Measurements from ENCODE around the gene ZBTB7A. TPM values are rescaled to one million over a fixed set of nuclear protein-coding genes. Genes with fewer than 3 reads are reported as not detected.

The ZBTB7A gene
- polyA plus RNA-seq, 2 of the 4 experiments (the other 2 are of a cell fraction): 2.3 to 11.6 TPM

DNA sequence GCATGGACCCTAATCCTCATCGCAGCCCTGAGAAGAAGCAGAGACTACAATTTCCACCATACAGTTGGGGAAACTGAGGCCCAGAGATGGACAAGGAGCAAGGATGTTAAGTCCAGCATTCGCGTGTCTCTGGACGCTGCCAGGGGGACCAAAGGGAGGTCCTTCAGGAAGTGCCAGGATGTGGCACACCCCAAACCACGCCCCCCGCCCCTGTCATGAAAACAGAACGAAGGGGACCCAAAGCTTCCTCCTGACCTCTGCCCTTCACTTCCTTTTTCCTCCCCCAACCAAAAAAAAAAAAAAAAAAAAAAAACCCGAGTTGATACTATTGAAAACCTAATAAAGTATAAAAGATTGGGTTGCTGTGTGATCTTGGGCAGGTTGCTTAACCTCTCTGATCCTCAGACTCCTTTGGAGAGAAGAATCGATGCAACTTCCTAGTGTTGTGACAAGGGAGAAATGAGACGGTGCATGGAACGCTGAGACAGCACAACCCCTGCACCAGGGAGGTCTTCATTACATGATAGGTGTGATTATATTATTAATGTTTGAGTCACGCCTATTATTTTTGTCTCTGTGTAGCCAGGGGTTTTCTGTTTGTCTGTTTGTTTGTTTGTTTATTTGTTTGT is 2.7 kb upstream of the ZBTB7A start:
- ChIA-PET CTCF (no interaction called here), POLR2A (no interaction called here)
- H3K4me2 ChIP-seq: no peak overlapping the region
- FAIRE-seq (no peak), ATAC-seq (no peak), DNase-seq (ENCODE audit: low read depth in 1 of 2, low spot score in 1 of 2) (no peak)
- no peaks in the 10 kb centered on the region for H3K9me3 ChIP-seq
- WGBS (ENCODE audit: missing lambda C conversion rate): 82% methylated on average over 11 of the region's 12 CpGs
- peaks cover 7% of the 10 kb centered on the region for H3K4me1 ChIP-seq
- no peak overlapping the region for H3K4me3 ChIP-seq
- no peak overlapping the region for H3K27ac ChIP-seq
- TF ChIP-seq ZFP36 (IDR thresholded peaks at IDR 0.05; ENCODE audit: borderline replicate concordance, partially characterized antibody): peak; percentile 84
- TF ChIP-seq HDAC2 (IDR thresholded peaks at IDR 0.05): peak; percentile 50; the same call in 1 of the 2 replicates
- TF ChIP-seq, protein P1, sequence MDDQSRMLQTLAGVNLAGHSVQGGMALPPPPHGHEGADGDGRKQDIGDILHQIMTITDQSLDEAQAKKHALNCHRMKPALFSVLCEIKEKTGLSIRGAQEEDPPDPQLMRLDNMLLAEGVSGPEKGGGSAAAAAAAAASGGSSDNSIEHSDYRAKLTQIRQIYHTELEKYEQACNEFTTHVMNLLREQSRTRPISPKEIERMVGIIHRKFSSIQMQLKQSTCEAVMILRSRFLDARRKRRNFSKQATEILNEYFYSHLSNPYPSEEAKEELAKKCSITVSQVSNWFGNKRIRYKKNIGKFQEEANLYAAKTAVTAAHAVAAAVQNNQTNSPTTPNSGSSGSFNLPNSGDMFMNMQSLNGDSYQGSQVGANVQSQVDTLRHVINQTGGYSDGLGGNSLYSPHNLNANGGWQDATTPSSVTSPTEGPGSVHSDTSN (IDR thresholded peaks at IDR 0.05): no peak

DNA sequence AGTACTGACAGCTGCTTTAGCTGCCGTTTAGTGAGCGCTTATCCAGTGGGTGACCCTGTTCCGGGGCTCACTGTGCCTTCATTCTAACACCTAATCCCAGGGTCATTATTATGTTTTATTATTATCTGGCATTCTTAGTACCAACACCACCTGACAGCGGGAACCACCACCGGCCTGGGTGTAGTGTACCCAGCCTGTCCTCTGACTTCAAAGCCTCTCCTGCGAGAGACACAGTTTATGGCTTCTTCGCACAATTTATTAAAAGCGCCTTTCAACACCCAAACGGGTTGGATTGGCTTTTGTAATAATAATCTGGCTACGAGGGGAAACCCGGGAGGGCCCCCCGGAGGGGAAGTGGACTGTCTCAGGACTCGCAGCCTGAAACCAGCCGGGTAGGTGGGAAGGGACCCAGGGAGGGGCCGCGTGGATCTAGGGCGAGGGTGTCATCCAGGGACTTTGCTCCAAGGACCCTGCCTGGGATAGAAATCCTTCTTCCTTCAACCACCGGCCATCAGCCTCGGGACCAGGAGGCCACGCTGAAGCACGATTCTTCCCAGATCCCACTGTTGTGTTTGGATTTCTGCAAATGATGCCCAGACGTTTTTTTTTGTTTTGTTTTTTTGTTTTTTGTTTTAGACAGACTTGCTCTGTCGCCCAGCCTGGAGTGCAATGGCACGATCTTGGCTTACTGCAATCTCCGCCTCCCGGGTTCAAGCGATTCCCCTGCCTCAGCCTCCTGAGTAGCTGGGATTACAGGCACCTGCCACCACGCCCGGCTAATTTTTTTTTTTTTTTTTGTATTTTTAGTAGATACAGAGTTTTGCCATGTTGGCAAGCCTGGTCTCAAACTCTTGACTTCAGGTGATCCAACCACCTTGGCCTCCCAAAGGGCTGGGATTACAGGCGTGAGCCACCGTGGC is 1.6 kb upstream of the ZBTB7A start:
- ChIA-PET CTCF (no interaction called here), POLR2A (no interaction called here)
- TF ChIP-seq CHD2 (IDR thresholded peaks at IDR 0.05; ENCODE audit: low read length, partially characterized antibody) (no peak), POLR2A (IDR thresholded peaks at IDR 0.05; ENCODE audit: low read length) (no peak), NFE2L2 (conservative IDR thresholded peaks at IDR 0.05; ENCODE audit: low read length) (no peak), SMC3 (IDR thresholded peaks at IDR 0.05) (no peak), CBX2 (IDR thresholded peaks at IDR 0.05; ENCODE audit: borderline replicate concordance, low read depth) (no peak), HOXB13 (CRISPR knock-in tag; IDR thresholded peaks at IDR 0.05; ENCODE audit: low read depth) (no peak), ZFP36 (IDR thresholded peaks at IDR 0.05; ENCODE audit: borderline replicate concordance, partially characterized antibody) (no peak), ZC3H11A (IDR thresholded peaks at IDR 0.05) (no peak), HEYL (CRISPR knock-in tag; IDR thresholded peaks at IDR 0.05) (no peak), HOXB5 (CRISPR knock-in tag; IDR thresholded peaks at IDR 0.05) (no peak), HOXA7 (CRISPR knock-in tag; IDR thresholded peaks at IDR 0.05) (no peak), EHMT2 (IDR thresholded peaks at IDR 0.05; ENCODE audit: low read depth) (no peak), HES2 (IDR thresholded peaks at IDR 0.05) (no peak), CBX8 (IDR thresholded peaks at IDR 0.05) (no peak)
- TF ChIP-seq, protein P2, sequence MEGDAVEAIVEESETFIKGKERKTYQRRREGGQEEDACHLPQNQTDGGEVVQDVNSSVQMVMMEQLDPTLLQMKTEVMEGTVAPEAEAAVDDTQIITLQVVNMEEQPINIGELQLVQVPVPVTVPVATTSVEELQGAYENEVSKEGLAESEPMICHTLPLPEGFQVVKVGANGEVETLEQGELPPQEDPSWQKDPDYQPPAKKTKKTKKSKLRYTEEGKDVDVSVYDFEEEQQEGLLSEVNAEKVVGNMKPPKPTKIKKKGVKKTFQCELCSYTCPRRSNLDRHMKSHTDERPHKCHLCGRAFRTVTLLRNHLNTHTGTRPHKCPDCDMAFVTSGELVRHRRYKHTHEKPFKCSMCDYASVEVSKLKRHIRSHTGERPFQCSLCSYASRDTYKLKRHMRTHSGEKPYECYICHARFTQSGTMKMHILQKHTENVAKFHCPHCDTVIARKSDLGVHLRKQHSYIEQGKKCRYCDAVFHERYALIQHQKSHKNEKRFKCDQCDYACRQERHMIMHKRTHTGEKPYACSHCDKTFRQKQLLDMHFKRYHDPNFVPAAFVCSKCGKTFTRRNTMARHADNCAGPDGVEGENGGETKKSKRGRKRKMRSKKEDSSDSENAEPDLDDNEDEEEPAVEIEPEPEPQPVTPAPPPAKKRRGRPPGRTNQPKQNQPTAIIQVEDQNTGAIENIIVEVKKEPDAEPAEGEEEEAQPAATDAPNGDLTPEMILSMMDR (IDR thresholded peaks at IDR 0.05): no peak
- H3K4me3 ChIP-seq: peak overlapping the region; percentile 95
- peak overlapping the region; percentile 96 to 100 for H3K27ac ChIP-seq
- DNase-seq (ENCODE audit: low read depth in 1 of 2, low spot score in 1 of 2) (no peak), FAIRE-seq (no peak), ATAC-seq (no peak)
- H3K4me2 ChIP-seq: peak overlapping the region; percentile 87
- peaks cover 10% of the 10 kb centered on the region for H3K4me1 ChIP-seq
- 47% methylated on average over 28 of the region's 31 CpGs for WGBS (ENCODE audit: missing lambda C conversion rate)
- H3K9me3 ChIP-seq: no peaks in the 10 kb centered on the region

- Histone ChIP-seq H3K4me3 (peak overlapping the region; percentile 95), H3K4me1 (peaks cover 18% of the 10 kb centered on the region), H3K4me2 (peak overlapping the region; percentile 87), H3K9me3 (no peaks in the 10 kb centered on the region), H3K27ac (peak overlapping the region; percentile 96 to 100)
- 0 out of 2 replicates have a peak, but pooled peaks have one; percentile 18 for TF ChIP-seq POLR2A (IDR thresholded peaks at IDR 0.05; ENCODE audit: low read length)
- no peak for TF ChIP-seq CHD4 (IDR thresholded peaks at IDR 0.05; ENCODE audit: borderline replicate concordance)
- DNase-seq (ENCODE audit: low read depth in 1 of 2, low spot score in 1 of 2) (no peak), FAIRE-seq (no peak), ATAC-seq (peak in 1 of 2 experiments; percentile 1; a peak in 1 of 6 replicates)
- POLR2A ChIA-PET: no interaction called here
- CTCF ChIA-PET: no interaction called here
- WGBS (ENCODE audit: missing lambda C conversion rate): 6% methylated on average over 6 of the region's 58 CpGs
Measured at GRCh38 chr19:4067396-4068046, 822 bp upstream of the ZBTB7A start.

All from A549 (cell line).